ENCODE data around the gene CCZ1B.
"Not testable (repeated sequence)": the region's sequence is repeated elsewhere in the genome, so short reads cannot be mapped to it uniquely, and the experiment has no call there.

The CCZ1B gene

GRCh38 chr7:6831018-6831725 lies 5.1 kb upstream of the CCZ1B start:
- FAIRE-seq (no peak), DNase-seq (ENCODE audit: low spot score) (no peak)

- not testable (repeated sequence) for DNase-seq (ENCODE audit: low spot score); FAIRE-seq
Measured at GRCh38 chr7:6830026-6830425, 4.0 kb upstream of the CCZ1B start.

- not testable (repeated sequence) for FAIRE-seq; DNase-seq (ENCODE audit: low spot score)
Measured at GRCh38 chr7:6829616-6830015, 3.5 kb upstream of the CCZ1B start.

- FAIRE-seq; DNase-seq (ENCODE audit: low spot score): not testable (repeated sequence)
Measured at GRCh38 chr7:6827180-6827579, 1.1 kb upstream of the CCZ1B start.

- FAIRE-seq: peak; percentile 88
Measured at GRCh38 chr7:6825236-6826125, 594 bp downstream of the CCZ1B start.

GRCh38 chr7:6821622-6822021 lies 4.5 kb downstream of the CCZ1B start:
- DNase-seq (ENCODE audit: low spot score); FAIRE-seq: not testable (repeated sequence)

More at GRCh38 chr7:6825236-6826125, 594 bp downstream of the CCZ1B start:
- DNase-seq (ENCODE audit: low spot score): not testable (repeated sequence)

- not testable (repeated sequence) for DNase-seq (ENCODE audit: low spot score); FAIRE-seq
Measured at GRCh38 chr7:6815470-6815869, 10.6 kb downstream of the CCZ1B start.

GRCh38 chr7:6813011-6813410 lies 13.1 kb downstream of the CCZ1B start:
- not testable (repeated sequence) for DNase-seq (ENCODE audit: low spot score); FAIRE-seq

GRCh38 chr7:6807959-6808358 lies 18.1 kb downstream of the CCZ1B start:
- DNase-seq (ENCODE audit: low spot score); FAIRE-seq: not testable (repeated sequence)

GRCh38 chr7:6807393-6807918 lies 18.6 kb downstream of the CCZ1B start:
- DNase-seq (ENCODE audit: low spot score): not testable (repeated sequence)
- FAIRE-seq: peak; percentile 50

GRCh38 chr7:6800331-6800730 lies 25.7 kb downstream of the CCZ1B start:
- not testable (repeated sequence) for FAIRE-seq; DNase-seq (ENCODE audit: low spot score)

- not testable (repeated sequence) for DNase-seq (ENCODE audit: low spot score)
- FAIRE-seq: peak; percentile 55
Measured at GRCh38 chr7:6799887-6800286, 26.2 kb downstream of the CCZ1B start.

GRCh38 chr7:6798047-6798446 lies 28.0 kb downstream of the CCZ1B start:
- not testable (repeated sequence) for DNase-seq (ENCODE audit: low spot score); FAIRE-seq

- not testable (repeated sequence) for DNase-seq (ENCODE audit: low spot score)
- FAIRE-seq: peak; percentile 13
Measured at GRCh38 chr7:6797218-6797617, 28.9 kb downstream of the CCZ1B start.

- DNase-seq (ENCODE audit: low spot score); FAIRE-seq: not testable (repeated sequence)
Measured at GRCh38 chr7:6794276-6794675, 31.8 kb downstream of the CCZ1B start.

- peak; percentile 68 for FAIRE-seq
- not testable (repeated sequence) for DNase-seq (ENCODE audit: low spot score)
Measured at GRCh38 chr7:6792113-6792872, 33.8 kb downstream of the CCZ1B start.

GRCh38 chr7:6789353-6789752 lies 36.7 kb downstream of the CCZ1B start:
- peak; percentile 61 for FAIRE-seq
- DNase-seq (ENCODE audit: low spot score): not testable (repeated sequence)

GRCh38 chr7:6781581-6781980 lies 44.5 kb downstream of the CCZ1B start:
- not testable (repeated sequence) for FAIRE-seq; DNase-seq (ENCODE audit: low spot score)

GRCh38 chr7:6761186-6761585 lies 64.9 kb downstream of the CCZ1B start:
- not testable (repeated sequence) for DNase-seq (ENCODE audit: low spot score)
- peak; percentile 87 for FAIRE-seq

GRCh38 chr7:6753964-6754363 lies 72.1 kb downstream of the CCZ1B start, which contains the start of gene RSPH10B2:
RSPH10B2 (plus strand) TSS chr7:6754103; CDS start chr7:6757678, 3,575 bp downstream.
- DNase-seq (ENCODE audit: low spot score); FAIRE-seq: not testable (repeated sequence)

- not testable (repeated sequence) for DNase-seq (ENCODE audit: low spot score)
- peak; percentile 98 for FAIRE-seq
Measured at GRCh38 chr7:6750173-6750572, 75.9 kb downstream of the CCZ1B start.

Measured in urothelium cell line (cell line).